Measurements from ENCODE around the gene PRKCD.

Gene PRKCD

DNA sequence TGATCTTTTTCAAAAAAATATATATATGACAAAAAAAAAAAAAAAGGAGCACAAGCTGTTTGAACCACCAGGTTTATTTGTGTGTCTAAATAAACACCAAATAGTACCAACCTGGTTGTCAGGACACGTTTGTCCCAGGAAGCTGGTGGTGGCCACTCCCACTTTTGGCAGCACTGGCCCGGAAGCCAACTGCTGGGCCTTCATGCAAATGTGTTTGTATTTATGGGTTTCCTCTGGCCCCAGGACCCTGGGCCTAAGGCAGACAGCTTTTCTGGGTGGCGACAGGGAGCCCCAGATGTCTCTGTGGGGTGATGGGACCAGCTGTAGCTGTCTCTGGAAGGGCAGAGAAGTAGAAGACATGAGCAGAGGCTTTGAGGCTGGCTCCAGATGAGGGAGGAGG lies 31.6 kb downstream of the PRKCD start:
- TF ChIP-seq, protein P1, sequence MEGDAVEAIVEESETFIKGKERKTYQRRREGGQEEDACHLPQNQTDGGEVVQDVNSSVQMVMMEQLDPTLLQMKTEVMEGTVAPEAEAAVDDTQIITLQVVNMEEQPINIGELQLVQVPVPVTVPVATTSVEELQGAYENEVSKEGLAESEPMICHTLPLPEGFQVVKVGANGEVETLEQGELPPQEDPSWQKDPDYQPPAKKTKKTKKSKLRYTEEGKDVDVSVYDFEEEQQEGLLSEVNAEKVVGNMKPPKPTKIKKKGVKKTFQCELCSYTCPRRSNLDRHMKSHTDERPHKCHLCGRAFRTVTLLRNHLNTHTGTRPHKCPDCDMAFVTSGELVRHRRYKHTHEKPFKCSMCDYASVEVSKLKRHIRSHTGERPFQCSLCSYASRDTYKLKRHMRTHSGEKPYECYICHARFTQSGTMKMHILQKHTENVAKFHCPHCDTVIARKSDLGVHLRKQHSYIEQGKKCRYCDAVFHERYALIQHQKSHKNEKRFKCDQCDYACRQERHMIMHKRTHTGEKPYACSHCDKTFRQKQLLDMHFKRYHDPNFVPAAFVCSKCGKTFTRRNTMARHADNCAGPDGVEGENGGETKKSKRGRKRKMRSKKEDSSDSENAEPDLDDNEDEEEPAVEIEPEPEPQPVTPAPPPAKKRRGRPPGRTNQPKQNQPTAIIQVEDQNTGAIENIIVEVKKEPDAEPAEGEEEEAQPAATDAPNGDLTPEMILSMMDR (IDR thresholded peaks at IDR 0.05) = no peak

DNA sequence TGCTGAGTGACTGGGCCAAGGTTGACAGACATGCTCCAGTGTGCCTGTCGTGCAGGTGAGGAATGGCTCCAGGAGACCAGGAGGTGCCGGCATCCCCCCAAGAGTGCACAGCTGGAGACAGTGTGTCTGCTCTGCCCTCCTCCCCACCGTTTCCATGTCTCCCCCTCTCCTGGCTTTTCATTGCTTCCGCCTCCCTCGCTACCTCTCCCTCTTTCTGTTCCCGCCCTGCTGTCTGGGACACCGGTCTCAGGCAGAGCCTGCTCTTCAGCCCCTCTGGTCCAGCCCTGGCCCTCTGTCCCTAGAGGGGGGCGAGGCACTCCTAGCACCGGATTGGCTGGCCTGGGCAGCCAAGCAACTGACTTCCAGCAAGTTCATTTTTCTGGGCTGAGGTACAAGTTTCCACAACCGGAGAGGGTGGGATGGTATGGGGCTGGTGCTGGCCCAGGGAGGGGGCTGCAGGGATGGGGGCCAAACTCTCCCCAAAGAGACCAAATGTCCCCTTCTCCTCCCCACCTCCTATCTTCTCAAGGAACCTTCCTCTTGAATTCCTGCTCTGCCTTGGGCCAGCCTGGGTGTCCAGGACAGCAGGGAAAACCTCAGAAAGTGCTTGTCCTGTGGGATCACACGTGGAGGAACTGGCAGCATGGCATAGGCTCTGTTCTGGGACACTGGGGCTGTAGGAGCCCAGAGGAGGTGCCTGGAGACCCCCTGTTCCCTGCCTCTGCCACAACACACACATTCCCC lies 32.6 kb downstream of the PRKCD start:
- TF ChIP-seq, protein P1 (IDR thresholded peaks at IDR 0.05) = no peak

DNA sequence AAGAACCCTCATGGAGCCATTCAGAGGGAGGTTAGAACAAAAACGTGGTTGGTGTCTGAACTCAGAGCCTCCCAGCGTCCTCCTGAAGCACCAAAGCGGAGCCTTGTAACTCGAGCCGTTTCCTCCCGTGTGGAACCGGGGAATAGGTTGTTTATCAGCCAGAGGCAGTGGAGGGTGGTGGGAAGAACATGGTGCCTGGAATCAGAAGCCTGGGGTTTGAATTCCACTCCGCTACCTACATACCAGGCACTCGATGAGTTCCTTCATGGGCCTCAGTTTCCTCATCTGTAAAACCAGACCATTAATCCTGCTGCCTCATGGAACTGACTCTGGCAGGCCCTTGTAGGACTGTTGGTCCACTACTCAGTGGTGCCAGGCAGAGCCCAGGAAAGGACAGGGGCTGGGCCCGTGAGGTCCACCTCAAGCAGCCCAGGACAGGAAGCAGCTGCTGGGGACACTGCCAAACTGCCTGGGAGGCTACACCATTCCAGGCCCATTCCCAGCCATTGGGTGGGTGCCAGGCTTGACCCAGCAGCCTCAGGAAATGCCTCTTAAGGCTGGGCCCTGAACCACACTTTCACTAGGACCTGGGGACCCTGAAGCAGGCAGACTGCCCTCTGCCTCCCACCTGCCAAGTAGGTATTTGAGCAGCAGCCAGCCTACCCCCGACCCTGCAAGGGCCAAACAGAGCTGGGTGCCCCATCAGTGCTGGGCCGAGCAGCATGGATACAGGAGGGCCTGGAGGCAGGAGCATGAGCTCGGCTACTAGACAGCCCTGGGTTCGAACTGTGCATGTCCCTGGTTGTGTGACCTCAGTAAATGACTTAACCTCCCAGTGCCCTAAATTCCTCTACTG lies 33.4 kb downstream of the PRKCD start:
- TF ChIP-seq, protein P1 (IDR thresholded peaks at IDR 0.05) = no peak

DNA sequence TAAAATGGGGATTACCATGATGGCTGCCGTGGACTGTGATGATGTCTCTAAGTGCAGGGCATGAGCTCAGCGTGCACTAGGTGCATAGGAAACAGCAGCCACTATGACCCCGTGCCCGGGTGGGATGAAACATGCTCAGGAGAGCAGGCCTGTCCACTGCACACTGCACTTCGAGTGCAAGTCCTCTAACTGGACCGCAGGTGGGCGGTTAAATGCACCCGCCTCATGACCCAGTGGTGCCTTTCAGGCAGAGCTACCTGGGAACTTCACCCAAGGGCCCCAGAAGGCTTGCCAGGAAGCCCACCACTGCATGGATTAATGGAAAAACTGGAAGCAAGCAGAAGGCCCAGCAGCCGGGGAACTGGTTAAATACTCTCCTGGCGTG lies 34.0 kb downstream of the PRKCD start:
- TF ChIP-seq, protein P1 (IDR thresholded peaks at IDR 0.05) = no peak

DNA sequence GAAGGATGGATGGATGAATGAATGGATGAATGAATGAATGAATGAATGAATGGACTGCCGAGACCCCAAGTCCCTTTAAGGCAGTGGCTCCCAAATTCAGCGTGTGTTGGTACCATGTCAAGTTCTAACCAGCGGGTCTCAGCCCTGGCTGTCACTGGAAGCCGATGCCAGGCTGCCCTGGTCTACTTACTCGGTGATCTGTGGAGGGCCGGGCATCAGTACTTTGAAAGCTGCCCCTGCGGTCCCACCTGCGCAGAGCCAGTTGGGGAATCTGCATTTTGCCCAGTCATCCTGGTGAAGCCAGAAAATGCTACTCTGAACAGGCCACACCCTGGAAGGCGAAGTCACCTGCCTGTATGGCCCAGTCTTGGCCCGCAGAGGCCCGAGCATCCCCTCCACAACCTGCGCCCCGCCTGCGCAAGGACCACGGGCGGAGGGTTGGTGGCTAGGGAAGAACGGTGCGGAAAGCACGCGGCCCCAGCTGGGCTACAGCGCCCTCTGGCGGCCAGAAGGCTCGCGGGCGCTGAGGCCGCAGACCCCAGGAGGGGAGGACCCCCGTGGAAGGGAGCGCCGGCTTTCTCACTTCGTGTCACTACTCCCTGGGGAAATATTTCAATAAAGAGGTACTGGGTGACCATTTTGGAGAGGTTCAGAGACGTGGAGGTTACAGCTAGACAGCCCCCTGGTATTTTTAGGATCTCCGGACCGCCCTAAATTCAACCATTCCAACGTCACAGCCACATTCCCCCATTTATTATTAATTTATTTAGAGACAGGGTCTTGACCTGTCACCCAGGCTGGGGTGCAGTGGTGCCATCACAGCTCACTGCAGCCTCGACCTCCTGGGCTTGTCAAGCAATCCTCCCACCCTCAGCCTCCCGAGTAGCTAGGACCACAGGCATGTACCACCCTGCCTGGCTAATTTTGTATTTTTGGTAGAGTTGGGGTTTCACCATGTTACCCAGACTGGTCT lies 34.9 kb downstream of the PRKCD start:
- TF ChIP-seq, protein P1 (IDR thresholded peaks at IDR 0.05) = peak; percentile 99

DNA sequence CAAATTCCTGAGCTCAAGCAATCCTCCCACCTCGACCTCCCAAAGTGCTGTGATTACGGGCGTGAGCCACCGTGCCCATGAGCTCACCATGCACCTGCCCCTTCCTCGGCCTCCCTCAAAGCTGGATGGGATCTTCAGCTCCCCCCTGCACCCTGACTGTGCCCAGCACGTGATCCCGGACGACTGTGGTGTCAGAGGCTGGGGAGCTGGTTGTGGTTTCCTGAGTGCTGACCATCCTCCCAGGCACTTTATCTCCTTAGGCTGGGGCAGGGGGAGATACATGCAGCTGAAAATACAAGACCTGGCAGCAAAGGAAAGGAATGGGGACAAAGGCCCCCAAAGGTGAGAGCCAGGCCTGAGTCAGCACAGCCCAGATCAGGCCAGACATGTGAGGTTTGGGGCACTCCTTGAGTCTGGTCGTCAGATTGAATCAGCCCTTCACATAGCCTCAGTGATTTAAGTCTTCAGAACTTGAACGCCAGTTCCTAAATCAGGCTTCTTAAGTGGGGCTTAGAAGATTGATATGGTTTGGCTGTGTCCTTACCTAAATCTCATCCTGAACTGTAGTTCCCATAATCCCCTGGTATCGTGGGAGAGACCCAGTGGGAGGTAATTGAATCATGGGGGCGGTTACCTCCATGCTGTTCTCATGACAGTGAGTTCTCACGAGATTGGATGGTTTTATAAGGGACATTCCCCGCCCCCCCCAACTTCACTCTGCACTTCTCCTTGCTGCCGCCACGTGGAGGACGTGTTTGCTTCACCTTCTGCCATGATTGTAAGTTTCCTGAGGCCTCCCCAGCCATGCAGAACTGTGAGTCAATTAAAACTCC lies 35.8 kb downstream of the PRKCD start:
- TF ChIP-seq, protein P1 (IDR thresholded peaks at IDR 0.05) = no peak
